Measurements from ENCODE around the gene GDF10.

- TF ChIP-seq POLR2A (IDR thresholded peaks at IDR 0.05) (no peak), CTCF (IDR thresholded peaks at IDR 0.05) (no peak)
Observed at GRCh38 chr10:47336387-47337134, 36.6 kb downstream of the GDF10 start.

All from lower leg skin (tissue), 3 donors.